ENCODE data around the gene RNF186. TPM values are rescaled to one million over a fixed set of nuclear protein-coding genes. Genes with fewer than 3 reads are reported as not detected.

RNF186 gene
- polyA plus RNA-seq, 1 of the 3 experiments (the other 2 are of a cell fraction) = not detected

- H2AFZ ChIP-seq (ENCODE audit: low read depth) = no peak overlapping the region
- H3K4me3 ChIP-seq (ENCODE audit: low read depth in 2 of 2, low read length in 1 of 2) = no peak overlapping the region
- H3K36me3 ChIP-seq (replicated peaks in 1 of 2; ENCODE audit: control insufficient read depth in 1 of 2, insufficient read depth in 2 of 2, low read length in 1 of 2) = no peaks in the 10 kb centered on the region
- H3K4me2 ChIP-seq = no peak overlapping the region
- WGBS (ENCODE audit: low lambda C conversion rate) = 85% methylated on average over 5 of the region's 5 CpGs
- H4K20me1 ChIP-seq (ENCODE audit: insufficient read depth) = no peaks in the 10 kb centered on the region
- H3K9me2 ChIP-seq = no peaks in the 10 kb centered on the region
- H3K9me3 ChIP-seq = no peaks in the 10 kb centered on the region
- no peaks in the 10 kb centered on the region for H3K27me3 ChIP-seq (ENCODE audit: insufficient read depth)
- no peak overlapping the region for H3K27ac ChIP-seq (ENCODE audit: low read depth in 2 of 2, low read length in 1 of 2)
- no peak overlapping the region for H3K9ac ChIP-seq
- ChIA-PET POLR2A (no interaction called here), CTCF (no interaction called here)
- TF ChIP-seq GATA2 (CRISPR knock-in tag; IDR thresholded peaks at IDR 0.05) (no peak), TEAD4 (IDR thresholded peaks at IDR 0.05; ENCODE audit: borderline replicate concordance, insufficient read depth) (no peak), MEF2A (IDR thresholded peaks at IDR 0.05; ENCODE audit: borderline replicate concordance, low read depth) (no peak), RCOR1 (IDR thresholded peaks at IDR 0.05; ENCODE audit: low read length) (no peak), FOSL2 (IDR thresholded peaks at IDR 0.05; ENCODE audit: borderline replicate concordance, low read depth) (no peak), EZH2phosphoT487 (IDR thresholded peaks at IDR 0.05; ENCODE audit: borderline replicate concordance, low read depth) (no peak), CTCF (IDR thresholded peaks at IDR 0.05) (no peak), SIN3A (IDR thresholded peaks at IDR 0.05; ENCODE audit: borderline replicate concordance, low read depth, low read length) (no peak), TCF12 (IDR thresholded peaks at IDR 0.05) (no peak), RFX5 (IDR thresholded peaks at IDR 0.05; ENCODE audit: low read length) (no peak), USF1 (IDR thresholded peaks at IDR 0.05; ENCODE audit: borderline replicate concordance, low read depth) (no peak), SMC3 (IDR thresholded peaks at IDR 0.05; ENCODE audit: low read depth, low read length) (no peak), REST (IDR thresholded peaks at IDR 0.05; ENCODE audit: low read depth, low read length) (no peak), USF2 (IDR thresholded peaks at IDR 0.05; ENCODE audit: borderline replicate concordance, low read depth, low read length) (no peak), RXRA (IDR thresholded peaks at IDR 0.05; ENCODE audit: borderline replicate concordance, low read depth) (no peak), EP300 (IDR thresholded peaks at IDR 0.05; ENCODE audit: borderline replicate concordance in 1 of 2, low read depth in 1 of 2, low read length in 1 of 2) (no peak), NFIC (IDR thresholded peaks at IDR 0.05; ENCODE audit: borderline replicate concordance) (no peak), GABPA (IDR thresholded peaks at IDR 0.05; ENCODE audit: low read depth) (no peak)
- H3K4me1 ChIP-seq (ENCODE audit: control insufficient read depth in 1 of 2, insufficient read depth in 2 of 2, low read depth in 1 of 2, low read length in 1 of 2) = peaks cover 0 to 2% of the 10 kb centered on the region in 2 experiments; a peak in 1 of 4 replicates
- no peak for DNase-seq
- no peaks in the 10 kb centered on the region for H3F3A ChIP-seq (replicated peaks; ENCODE audit: insufficient read depth)
- H3K79me2 ChIP-seq (ENCODE audit: insufficient read depth) = no peaks in the 10 kb centered on the region
Measured at GRCh38 chr1:19819701-19820100, 4.6 kb upstream of the RNF186 start.

Data from SK-N-SH (cell line).